K562 (cell line): ENCODE measurements around the gene WFIKKN1. TPM values are rescaled to one million over a fixed set of nuclear protein-coding genes. Genes with fewer than 3 reads are reported as not detected.
A peak's percentile ranks its signal among the peaks of the same experiment; 100 is the strongest.

Experiments
- CBX8 ChIP-seq: fragments of 200-600 bp; sonication (generic); IDR thresholded peaks from 2 replicates; pipeline ENCODE4 v1.6.1; 2012; ENCODE audit warnings: borderline replicate concordance, mixed run types, low read depth, mild to moderate bottlenecking, moderate library complexity, mixed read lengths, low read length, control low read depth, inconsistent platforms; ENCODE audit not compliant: poor library complexity, severe bottlenecking; ENCODE audit errors: extremely low read depth
- CLOCK ChIP-seq: fragments of 250-450 bp; sonication (Bioruptor Pico); IDR thresholded peaks from 2 replicates; pipeline ENCODE4 v1.4.0; 2020; ENCODE audit warnings: mild to moderate bottlenecking, moderate library complexity, borderline replicate concordance
- HDAC1 ChIP-seq, 2 experiments: fragments of 450-650 bp; IDR thresholded peaks; 2 replicates each; pipeline ENCODE4 v1.6.1; 2016 to 2017; ENCODE audit warnings: inconsistent platforms in 1 of 2, mild to moderate bottlenecking in 1 of 2, moderate library complexity in 1 of 2
- HMG20B ChIP-seq: fragments of 250-450 bp; sonication (Bioruptor Pico); IDR thresholded peaks from 2 replicates; pipeline ENCODE4 v1.5.0; 2021; ENCODE audit warnings: mild to moderate bottlenecking
- HMGXB4 ChIP-seq: sonication (generic); formaldehyde crosslinking; IDR thresholded peaks from 2 replicates; pipeline ENCODE4 v1.8.1; 2023; ENCODE audit warnings: mild to moderate bottlenecking, missing genetic modification reagents
- JUNB ChIP-seq: fragments of 450-650 bp; formaldehyde crosslinking; conservative IDR thresholded peaks from 2 replicates; pipeline ENCODE4 v1.4.0; 2020; ENCODE audit warnings: mild to moderate bottlenecking
- MTA1 ChIP-seq: fragments of 450-650 bp; IDR thresholded peaks from 2 replicates; pipeline ENCODE4 v1.6.1; 2017; ENCODE audit warnings: borderline replicate concordance
- NCOA4 ChIP-seq: fragments of 450-650 bp; IDR thresholded peaks from 2 replicates; pipeline ENCODE4 v1.6.1; 2018; ENCODE audit warnings: mild to moderate bottlenecking; ENCODE audit not compliant: partially characterized antibody
- PATZ1 ChIP-seq: fragments of 250-450 bp; sonication (Bioruptor Pico); IDR thresholded peaks from 2 replicates; pipeline ENCODE4 v1.5.0; 2020; ENCODE audit warnings: mild to moderate bottlenecking, borderline replicate concordance
- PKNOX1 ChIP-seq: fragments of 450-650 bp; IDR thresholded peaks from 2 replicates; pipeline ENCODE4 v1.6.1; 2016
- RAD51 ChIP-seq: fragments of 450-650 bp; IDR thresholded peaks from 2 replicates; pipeline ENCODE4 v1.7.1; 2016; ENCODE audit warnings: low read depth, mild to moderate bottlenecking, borderline replicate concordance
- RBM39 ChIP-seq: fragments of 200-400 bp; formaldehyde crosslinking; optimal IDR thresholded peaks from 2 replicates; pipeline ENCODE3; 2018; ENCODE audit warnings: low read depth, low read length
- U2AF1 ChIP-seq: fragments of 200-400 bp; formaldehyde crosslinking; optimal IDR thresholded peaks from 2 replicates; pipeline ENCODE3; 2017; ENCODE audit warnings: mild to moderate bottlenecking, low read depth, low read length, moderate library complexity
- VEZF1 ChIP-seq: fragments of 200-800 bp; sonication (Bioruptor generic); IDR thresholded peaks from 2 replicates; pipeline ENCODE4 v1.6.1; 2017; ENCODE audit warnings: missing genetic modification characterization, missing compliant biosample characterization
- ZNF133 ChIP-seq: fragments of 250-450 bp; sonication (Bioruptor Pico); IDR thresholded peaks from 2 replicates; pipeline ENCODE4 v1.4.0; 2020; ENCODE audit warnings: mild to moderate bottlenecking
- ZNF274 ChIP-seq: IDR thresholded peaks from 2 replicates; pipeline ENCODE4 v1.6.1; 2011; ENCODE audit warnings: low read depth, mild to moderate bottlenecking, low read length, moderate library complexity, borderline replicate concordance
- ZSCAN32 ChIP-seq: fragments of 450-650 bp; formaldehyde crosslinking; IDR thresholded peaks from 2 replicates; pipeline ENCODE4 v1.4.0; 2020; ENCODE audit warnings: mild to moderate bottlenecking, moderate library complexity
- polyA plus RNA-seq, 8 experiments: library from polyadenylated mRNA; depleted of rRNA in 4 of 8; stranded (reverse) in 5 of 8; unstranded in 3 of 8; fragments of >200 nt; fragmentation: Nextera tagmentation in 2 of 8; fragmentation: Illumina TruSeq in 1 of 8; extraction: Ambion mirVana in 2 of 8; extraction: Trizol in 1 of 8; gene quantifications; 2 replicates each; pipeline versions ENCODE4 v1.2.1 to v1.2.3, GENCODE V29; 2011 to 2014; ENCODE audit warnings: inconsistent platforms in 1 of 8, missing spikeins in 1 of 8
- total RNA-seq, 7 experiments: library from RNA; depleted of rRNA in 6 of 7; stranded (reverse); fragments of >200 nt in 6 of 7; fragmentation: Illumina TruSeq in 2 of 7; extraction: Trizol in 2 of 7; gene quantifications; 2 replicates each; pipeline versions ENCODE4 v1.2.1 to v1.2.3, GENCODE V29; 2011 to 2021; ENCODE audit warnings: low replicate concordance in 1 of 7

Gene WFIKKN1
- total and polyA plus RNA-seq, 9 of the 15 experiments (the other 6 are each of a cell fraction or from before 2014, with no cell fraction given), result 0.14 to 1.1 (median 0.50) TPM; not detected in 4

- TF ChIP-seq CLOCK (CRISPR knock-in tag) (no peak), VEZF1 (CRISPR knock-in tag) (peak; percentile 84), U2AF1 (peak; percentile 24), ZSCAN32 (CRISPR knock-in tag) (no peak), NCOA4 (no peak), PKNOX1 (no peak), RBM39 (no peak), HMGXB4 (no peak), JUNB (no peak), RAD51 (no peak), ZNF133 (CRISPR knock-in tag) (no peak), HMG20B (no peak), CBX8 (no peak), PATZ1 (CRISPR knock-in tag) (no peak), MTA1 (no peak), ZNF274 (no peak), HDAC1 (IDR thresholded peaks at IDR 0.05) (peak in 1 of 2 experiments; percentile 77; a peak in 2 of 4 replicates)
Observed at GRCh38 chr16:679814-680624, 49.2 kb downstream of the WFIKKN1 start, which contains the start of gene STUB1 (continued).
